H1 (cell line): Measurements from ENCODE around the gene BCAS1. TPM values are rescaled to one million over a fixed set of nuclear protein-coding genes. Genes with fewer than 3 reads are reported as not detected.

Source experiments
- ASH2L ChIP-seq: fragments of 200-600, 300-600 bp; sonication (generic); IDR thresholded peaks from one replicate; pipeline ENCODE4 v1.7.1; 2017; ENCODE audit warnings: low read length
- ATF2 ChIP-seq: IDR thresholded peaks from 2 replicates; pipeline ENCODE4 v1.6.1; 2012; ENCODE audit warnings: low read length, inconsistent platforms
- CREB1 ChIP-seq: IDR thresholded peaks from 2 replicates; pipeline ENCODE4 v1.6.1; 2012; ENCODE audit warnings: inconsistent platforms
- CTBP2 ChIP-seq: IDR thresholded peaks from 2 replicates; pipeline ENCODE4 v1.7.0; 2011; ENCODE audit warnings: borderline replicate concordance, mild to moderate bottlenecking, moderate library complexity, mixed read lengths, low read length; ENCODE audit not compliant: insufficient read depth, insufficient read length
- EZH2 ChIP-seq: fragments of 200-600 bp; sonication (generic); IDR thresholded peaks from 2 replicates; pipeline ENCODE4 v1.7.1; 2012; ENCODE audit warnings: low read depth, mild to moderate bottlenecking, moderate library complexity, low read length, inconsistent platforms; ENCODE audit not compliant: severe bottlenecking
- FOSL1 ChIP-seq: IDR thresholded peaks from 2 replicates; pipeline ENCODE4 v1.6.1; 2011; ENCODE audit warnings: mild to moderate bottlenecking, low read depth, low read length, moderate library complexity; ENCODE audit not compliant: insufficient read depth
- GABPA ChIP-seq: IDR thresholded peaks from 2 replicates; pipeline ENCODE4 v1.6.1; 2011; ENCODE audit warnings: mild to moderate bottlenecking, low read length, moderate library complexity, borderline replicate concordance; ENCODE audit not compliant: insufficient read depth
- HDAC6 ChIP-seq: IDR thresholded peaks from one replicate; pipeline ENCODE4 v1.7.1; 2012; ENCODE audit warnings: low read depth, mild to moderate bottlenecking, inconsistent platforms, low read length, moderate library complexity
- JUND ChIP-seq: IDR thresholded peaks from 2 replicates; pipeline ENCODE4 v1.6.1; 2011; ENCODE audit warnings: mild to moderate bottlenecking, improper control_type of control experiment, low read length
- KDM1A ChIP-seq: fragments of 200-600, 300-600 bp; sonication (generic); IDR thresholded peaks from 2 replicates; pipeline ENCODE4 v1.7.1; 2016; ENCODE audit warnings: mild to moderate bottlenecking, low read length, borderline replicate concordance
- PHF8 ChIP-seq: fragments of 200-600 bp; sonication (generic); conservative IDR thresholded peaks from 2 replicates; pipeline ENCODE4 v1.7.1; 2012; ENCODE audit warnings: low read depth, mild to moderate bottlenecking, inconsistent platforms, low read length, moderate library complexity
- RAD21 ChIP-seq, 2 experiments: IDR thresholded peaks in 1 of 2; conservative IDR thresholded peaks in 1 of 2; 2 replicates each; pipeline ENCODE4 v1.6.1; 2011; ENCODE audit warnings: low read depth in 2 of 2, low read length in 2 of 2, improper control_type of control experiment in 1 of 2, inconsistent platforms in 1 of 2, mild to moderate bottlenecking in 1 of 2, moderate library complexity in 1 of 2
- RBBP5 ChIP-seq: IDR thresholded peaks from 2 replicates; pipeline ENCODE4 v1.7.1; 2012; ENCODE audit warnings: low read depth, mild to moderate bottlenecking, inconsistent platforms, low read length, moderate library complexity, borderline replicate concordance
- SAP30 ChIP-seq: fragments of 300-600 bp; sonication (generic); IDR thresholded peaks from 2 replicates; pipeline ENCODE4 v1.7.1; 2012; ENCODE audit warnings: low read length, moderate library complexity, mild to moderate bottlenecking, inconsistent platforms; ENCODE audit not compliant: insufficient read depth, insufficient replicate concordance
- SIRT6 ChIP-seq: IDR thresholded peaks from one replicate; pipeline ENCODE4 v1.7.1; 2012; ENCODE audit warnings: low read length, inconsistent platforms
- SP1 ChIP-seq: IDR thresholded peaks from 2 replicates; pipeline ENCODE4 v1.6.1; 2011; ENCODE audit warnings: low read depth, low read length
- SP4 ChIP-seq: IDR thresholded peaks from 2 replicates; pipeline ENCODE4 v1.6.1; 2012; ENCODE audit warnings: low read length, inconsistent platforms
- TCF12 ChIP-seq: IDR thresholded peaks from 2 replicates; pipeline ENCODE4 v1.6.1; 2011; ENCODE audit warnings: low read depth, mild to moderate bottlenecking, low read length
- polyA plus RNA-seq, 7 experiments: library from polyadenylated mRNA; depleted of rRNA in 3 of 7; stranded (reverse) in 5 of 7; unstranded in 2 of 7; fragments of >200 nt in 5 of 7; fragments of 200-250 nt in 2 of 7; gene quantifications; 1 replicate in 5 of 7; 2 replicates in 1 of 7; 4 replicates in 1 of 7; pipeline versions ENCODE4 v1.2.1 to v1.2.3, GENCODE V29; 2011 to 2013; ENCODE audit warnings: missing spikeins in 2 of 7, mixed read lengths in 2 of 7
- total RNA-seq: library from RNA; stranded (reverse); fragmentation: NEBNext Ultra II Directional; extraction: Animal tissue kit (Norgen Biotek cat#: 25700); gene quantifications from 2 replicates; pipeline ENCODE4 v1.2.1, GENCODE V29; 2021
- TF ChIP-seq, protein P1 (sequence below): IDR thresholded peaks from 2 replicates; pipeline ENCODE4 v1.6.1; 2011; ENCODE audit warnings: low read length, improper control_type of control experiment
- TF ChIP-seq, protein P2 (sequence below): IDR thresholded peaks from 2 replicates; pipeline ENCODE4 v1.6.1; 2012; ENCODE audit warnings: inconsistent platforms

The BCAS1 gene
- total and polyA plus RNA-seq, 2 of the 8 experiments (the other 6 are each of a cell fraction or from before 2014, with no cell fraction given) = 0.06 to 0.19 TPM

GRCh38 chr20:53941680-53942471 is 128.5 kb downstream of the BCAS1 start (continued):
- TF ChIP-seq ATF2 (no peak), CTBP2 (no peak), TCF12 (peak; percentile 84; the same call in 1 of the 2 replicates), HDAC6 (no peak), RAD21 (IDR thresholded peaks at IDR 0.05 in 1 of 2, conservative IDR thresholded peaks at IDR 0.05 in 1 of 2; ENCODE audit: low read depth in 2 of 2, low read length in 2 of 2) (no peak), CREB1 (no peak; the same call in 1 of the 2 replicates), GABPA (no peak), FOSL1 (no peak), PHF8 (no peak), ASH2L (peak; percentile 53), SP1 (peak; percentile 54), RBBP5 (peak; percentile 58; the same call in 1 of the 2 replicates), SAP30 (no peak), KDM1A (no peak), JUND (0 out of 2 replicates have a peak, but pooled peaks have one; percentile 41), SP4 (no peak), SIRT6 (no peak), EZH2 (no peak)
- TF ChIP-seq, protein P1, sequence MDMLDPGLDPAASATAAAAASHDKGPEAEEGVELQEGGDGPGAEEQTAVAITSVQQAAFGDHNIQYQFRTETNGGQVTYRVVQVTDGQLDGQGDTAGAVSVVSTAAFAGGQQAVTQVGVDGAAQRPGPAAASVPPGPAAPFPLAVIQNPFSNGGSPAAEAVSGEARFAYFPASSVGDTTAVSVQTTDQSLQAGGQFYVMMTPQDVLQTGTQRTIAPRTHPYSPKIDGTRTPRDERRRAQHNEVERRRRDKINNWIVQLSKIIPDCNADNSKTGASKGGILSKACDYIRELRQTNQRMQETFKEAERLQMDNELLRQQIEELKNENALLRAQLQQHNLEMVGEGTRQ = no peak
- TF ChIP-seq, protein P2, sequence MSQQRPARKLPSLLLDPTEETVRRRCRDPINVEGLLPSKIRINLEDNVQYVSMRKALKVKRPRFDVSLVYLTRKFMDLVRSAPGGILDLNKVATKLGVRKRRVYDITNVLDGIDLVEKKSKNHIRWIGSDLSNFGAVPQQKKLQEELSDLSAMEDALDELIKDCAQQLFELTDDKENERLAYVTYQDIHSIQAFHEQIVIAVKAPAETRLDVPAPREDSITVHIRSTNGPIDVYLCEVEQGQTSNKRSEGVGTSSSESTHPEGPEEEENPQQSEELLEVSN = 0 out of 2 replicates have a peak, but pooled peaks have one; percentile 25
